GM18520 (cell line): ENCODE data around the gene BCKDHB.
A peak's percentile ranks its signal among the peaks of the same experiment; 100 is the strongest.

ENCODE experiments used
- ATAC-seq: cut with Tn5 transposase; IDR thresholded peaks from one replicate; pipeline ENCODE4 v1.9.1; 2021; ENCODE audit not compliant: unreplicated experiment

The BCKDHB gene

DNA sequence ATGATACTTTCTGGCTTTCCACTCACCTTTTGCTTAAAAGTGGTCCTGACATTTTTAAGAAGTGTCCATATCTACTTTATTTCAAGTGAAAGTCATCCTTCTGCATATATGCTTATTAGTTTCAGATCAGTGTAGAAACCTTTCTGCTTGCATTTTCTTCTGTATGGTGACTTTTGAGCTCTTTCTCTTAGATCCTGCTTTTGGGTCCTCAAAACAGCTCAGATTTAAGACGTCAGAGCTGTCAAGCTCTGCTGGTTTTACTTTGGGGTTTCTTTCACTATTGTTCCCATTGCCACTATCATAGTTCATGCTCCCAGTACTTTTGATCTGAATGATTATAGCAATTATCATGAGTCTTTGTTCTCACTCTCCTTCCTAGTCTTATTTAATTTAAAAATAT is 41.7 kb downstream of the BCKDHB start:
- no peak for ATAC-seq

- no peak for ATAC-seq
Observed at GRCh38 chr6:80151635-80152034, 45.2 kb downstream of the BCKDHB start.

DNA sequence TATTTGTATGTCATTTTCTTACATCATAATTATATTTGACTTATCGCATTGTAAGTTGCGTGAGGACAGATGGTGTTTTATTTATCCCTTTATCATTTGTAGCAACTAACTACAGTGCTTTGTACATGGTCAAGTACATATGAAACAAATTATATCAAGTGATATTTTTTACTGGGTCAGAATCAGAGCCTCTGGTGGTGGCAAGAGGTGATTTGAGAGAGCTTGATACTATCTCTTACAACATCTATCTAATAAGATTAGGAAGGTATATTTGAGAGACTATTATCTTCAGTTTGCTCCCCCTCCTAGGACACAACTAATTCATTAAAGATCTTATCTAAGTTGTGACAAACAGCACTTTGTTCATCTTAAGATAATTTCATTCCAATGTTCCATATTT is 47.7 kb downstream of the BCKDHB start:
- no peak for ATAC-seq

- ATAC-seq: no peak
Observed at GRCh38 chr6:80156221-80156620, 49.8 kb downstream of the BCKDHB start.

GRCh38 chr6:80158478-80158989 is 52.1 kb downstream of the BCKDHB start:
- ATAC-seq: peak; percentile 50

GRCh38 chr6:80161434-80161833 is 55.0 kb downstream of the BCKDHB start:
- ATAC-seq: no peak

- ATAC-seq: peak; percentile 50
Observed at GRCh38 chr6:80163754-80164187, 57.3 kb downstream of the BCKDHB start.

DNA sequence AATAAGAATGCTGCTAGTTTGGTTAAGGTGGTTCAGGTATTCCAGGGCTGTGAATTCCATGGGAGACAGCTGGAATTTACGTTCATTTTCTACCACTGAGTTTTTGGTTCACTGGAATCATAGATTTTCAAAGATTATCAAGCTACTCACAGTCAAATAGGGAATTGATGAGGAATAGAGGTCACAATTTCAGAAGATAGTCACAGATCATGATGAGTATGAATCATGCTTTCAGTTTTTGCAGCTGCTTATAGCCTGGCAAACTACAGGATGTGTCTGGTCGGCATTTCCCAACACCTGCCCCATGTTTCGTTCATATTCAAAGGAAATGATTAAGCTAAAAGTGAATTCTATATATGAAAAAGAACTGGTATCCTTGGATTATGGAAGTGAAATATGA is 58.7 kb downstream of the BCKDHB start:
- ATAC-seq: peak; percentile 95

GRCh38 chr6:80165819-80166218 is 59.3 kb downstream of the BCKDHB start:
- ATAC-seq: no peak

GRCh38 chr6:80170433-80170832 is 64.0 kb downstream of the BCKDHB start:
- ATAC-seq: no peak

DNA sequence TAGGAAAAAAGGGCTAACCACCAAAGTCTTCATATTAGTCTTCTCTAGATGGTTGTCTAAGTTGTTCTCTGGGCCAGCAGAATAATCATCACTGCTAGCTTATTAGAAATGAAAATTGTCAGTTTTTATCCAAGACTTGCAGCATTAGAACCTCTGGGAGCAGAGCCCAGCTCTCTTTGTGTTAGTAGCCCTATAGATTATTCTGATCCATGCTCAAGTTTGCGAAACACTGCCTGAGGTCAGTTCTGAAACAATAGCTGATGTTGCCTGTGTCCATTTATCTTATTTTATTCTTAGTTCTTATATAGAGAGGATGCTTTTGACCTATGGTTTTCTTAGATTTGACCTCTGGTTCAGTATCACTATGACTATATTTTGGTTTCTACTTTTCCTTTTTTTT is 66.9 kb downstream of the BCKDHB start:
- no peak for ATAC-seq

GRCh38 chr6:80174900-80175572 is 68.6 kb downstream of the BCKDHB start:
- ATAC-seq: no peak

DNA sequence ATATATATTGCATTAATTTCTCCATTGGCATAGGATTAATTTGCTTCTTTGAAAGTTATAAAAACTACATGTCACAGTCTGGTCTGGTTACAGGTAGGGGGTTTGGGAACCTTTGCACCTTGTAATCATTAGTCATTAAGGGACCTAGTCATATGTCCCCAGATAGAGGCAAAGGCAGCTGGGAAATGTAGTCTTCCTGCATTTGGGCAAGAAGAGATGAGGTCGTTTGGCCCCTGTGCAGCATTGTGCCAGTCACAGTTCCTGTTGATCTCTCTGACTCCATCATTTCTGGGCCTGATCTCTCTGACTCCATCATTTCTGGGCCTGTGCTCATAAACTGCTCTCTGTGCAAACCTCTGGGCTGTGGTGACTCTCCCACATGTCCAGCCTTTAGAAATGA is 73.2 kb downstream of the BCKDHB start:
- ATAC-seq: no peak

- ATAC-seq: no peak
Observed at GRCh38 chr6:80181352-80182081, 75.0 kb downstream of the BCKDHB start.

GRCh38 chr6:80182308-80182707 is 75.8 kb downstream of the BCKDHB start:
- ATAC-seq: no peak

- no peak for ATAC-seq
Observed at GRCh38 chr6:80183019-80183795, 76.7 kb downstream of the BCKDHB start.

DNA sequence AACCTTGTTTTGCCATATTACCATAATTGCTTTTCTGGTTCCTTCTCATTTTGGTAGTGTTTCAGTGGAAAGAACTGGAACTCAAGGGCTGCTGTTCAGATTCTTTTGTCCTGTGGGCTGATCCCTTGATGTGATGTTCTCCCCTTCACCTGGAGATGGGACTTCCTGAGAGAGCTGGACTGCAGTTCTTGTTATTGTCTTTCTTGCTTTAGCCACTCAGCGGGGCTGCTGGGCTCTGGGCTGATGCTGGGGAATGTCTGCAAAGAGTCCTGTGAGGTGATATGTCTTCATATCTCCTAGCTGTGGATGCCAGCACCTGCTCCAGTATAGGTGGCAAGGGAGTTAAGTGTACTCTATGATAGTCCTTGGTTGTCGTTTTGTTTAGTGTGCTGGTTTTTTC is 79.0 kb downstream of the BCKDHB start:
- no peak for ATAC-seq

DNA sequence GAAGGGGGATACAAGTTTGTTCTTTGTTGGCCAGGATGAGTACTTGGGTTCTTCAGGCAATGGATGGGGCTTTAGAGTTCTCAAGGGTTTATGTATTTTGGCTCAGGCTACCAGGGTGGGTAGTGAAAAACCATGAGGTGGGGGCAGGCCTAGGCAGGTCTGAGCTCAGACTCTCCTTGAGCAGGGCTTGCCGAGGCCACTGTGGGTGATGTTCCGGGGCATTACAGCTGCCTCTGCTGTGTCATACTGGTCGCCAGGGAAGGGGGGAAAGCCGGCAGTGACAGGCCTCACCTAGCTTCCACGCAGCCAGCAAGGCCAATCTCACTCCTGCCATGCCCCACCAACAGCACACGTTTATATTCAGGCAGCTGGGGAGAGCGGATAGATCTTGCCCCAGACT is 79.6 kb downstream of the BCKDHB start:
- no peak for ATAC-seq

GRCh38 chr6:80196906-80197305 is 90.4 kb downstream of the BCKDHB start:
- no peak for ATAC-seq

GRCh38 chr6:80197474-80197873 is 91.0 kb downstream of the BCKDHB start:
- ATAC-seq: no peak

DNA sequence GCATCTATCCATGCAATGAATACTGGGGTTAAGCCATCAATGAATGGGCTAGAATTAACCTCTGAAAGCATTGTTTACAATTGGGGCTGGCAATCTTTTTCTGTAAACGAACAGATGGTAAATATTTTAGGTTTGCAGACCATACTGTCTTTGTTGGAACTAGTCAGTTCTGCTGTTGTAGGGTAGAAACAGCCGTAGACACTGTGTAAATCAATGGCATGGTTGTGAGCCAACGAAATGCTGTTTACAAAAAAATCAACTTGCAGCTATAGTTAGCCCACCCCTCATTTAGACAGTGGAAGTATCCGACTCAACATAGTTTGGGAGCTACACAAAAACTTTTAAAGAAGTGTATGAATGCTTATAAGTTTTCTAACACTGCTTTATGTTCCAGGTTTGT is 91.5 kb downstream of the BCKDHB start:
- no peak for ATAC-seq

- ATAC-seq: no peak
Observed at GRCh38 chr6:80203283-80203682, 96.8 kb downstream of the BCKDHB start.
